Right renal cortex interstitium (tissue), 3 donors: ENCODE measurements around the gene COL4A2. TPM values are rescaled to one million over a fixed set of nuclear protein-coding genes. Genes with fewer than 3 reads are reported as not detected.

Source experiments
- DNase-seq, 3 donors: peaks; one replicate each; pipeline ENCODE4 v3.0.0-alpha.2; 2013; ENCODE audit warnings: low read depth in 3 of 3, low spot score in 2 of 3
- polyA plus RNA-seq, 3 donors: library from polyadenylated mRNA; unstranded; fragments of 120-200 nt; gene quantifications; one replicate each; pipeline ENCODE4 v1.2.1, GENCODE V29; 2013; ENCODE audit not compliant: insufficient read length in 3 of 3

Gene COL4A2
- polyA plus RNA-seq, 3 donors = 384 to 416 (median 398) TPM

DNA sequence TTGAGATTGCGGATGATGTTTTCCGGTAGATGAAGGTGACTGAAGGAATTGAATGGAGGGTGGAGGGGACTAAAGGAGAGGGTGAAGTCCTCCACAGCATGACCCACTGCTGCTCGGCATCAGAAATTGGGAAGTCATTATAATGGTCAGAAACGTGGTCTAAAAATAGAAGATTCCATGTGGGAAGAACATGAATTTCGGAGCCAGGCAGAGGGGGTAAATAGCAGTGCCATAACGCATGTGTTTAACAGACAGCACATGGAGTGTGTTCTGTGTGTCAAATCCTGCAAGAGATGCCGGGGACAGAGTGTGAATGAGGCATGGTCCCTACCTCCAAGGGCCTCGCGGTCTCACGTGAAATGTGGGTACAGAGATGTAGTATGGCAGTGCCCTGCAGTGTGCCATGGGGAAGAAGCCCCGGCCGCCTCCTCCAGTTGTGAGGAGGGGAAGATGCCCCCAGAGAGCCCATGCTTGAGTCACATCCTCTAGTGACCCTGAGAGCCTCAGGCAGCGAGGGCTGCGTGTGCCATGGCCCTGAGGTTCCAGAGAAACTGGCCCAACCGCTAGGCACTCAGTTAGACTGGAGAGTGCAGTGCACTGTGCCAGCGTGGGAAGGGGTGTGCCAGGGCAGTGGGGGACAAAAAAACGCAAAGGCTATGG lies 106.1 kb downstream of the COL4A2 start:
- DNase-seq = no peak

DNA sequence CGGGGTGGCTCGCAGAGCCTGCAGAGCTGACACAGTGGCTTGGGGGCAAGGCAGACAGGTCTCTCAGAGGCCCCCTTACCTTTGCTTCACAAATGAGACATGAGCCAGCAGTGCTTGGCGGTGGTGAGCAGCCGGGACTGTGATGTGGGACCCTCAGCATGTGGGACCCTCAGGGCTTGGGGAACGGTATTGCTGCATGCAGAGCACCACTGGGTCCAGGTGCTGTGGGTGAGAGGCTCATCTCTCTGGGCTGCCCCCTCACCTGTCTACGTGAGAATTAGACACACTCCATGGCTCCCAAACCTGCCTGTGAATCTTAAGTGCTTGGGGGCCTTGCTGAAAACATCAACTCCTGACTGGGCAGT lies 106.6 kb downstream of the COL4A2 start:
- DNase-seq = no peak

DNA sequence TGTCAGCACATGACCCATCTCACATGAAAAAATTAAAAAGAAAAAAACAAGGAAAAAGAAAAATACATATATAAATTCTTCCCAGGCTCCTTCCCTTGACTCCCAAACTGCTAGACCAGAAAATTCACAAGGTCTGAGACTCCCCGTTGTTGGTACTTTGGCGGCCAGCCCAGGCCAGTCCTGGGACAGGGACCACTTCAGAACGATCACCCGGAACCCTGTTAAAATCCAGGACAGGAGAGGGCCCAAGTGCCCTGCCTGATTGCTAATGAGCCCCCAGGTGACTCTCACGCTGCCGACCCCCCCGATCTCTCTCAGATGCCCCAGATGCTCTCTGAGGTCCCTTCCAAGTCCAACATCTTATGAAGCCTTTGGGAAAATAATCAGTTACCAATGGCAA lies 107.2 kb downstream of the COL4A2 start:
- no peak for DNase-seq

DNA sequence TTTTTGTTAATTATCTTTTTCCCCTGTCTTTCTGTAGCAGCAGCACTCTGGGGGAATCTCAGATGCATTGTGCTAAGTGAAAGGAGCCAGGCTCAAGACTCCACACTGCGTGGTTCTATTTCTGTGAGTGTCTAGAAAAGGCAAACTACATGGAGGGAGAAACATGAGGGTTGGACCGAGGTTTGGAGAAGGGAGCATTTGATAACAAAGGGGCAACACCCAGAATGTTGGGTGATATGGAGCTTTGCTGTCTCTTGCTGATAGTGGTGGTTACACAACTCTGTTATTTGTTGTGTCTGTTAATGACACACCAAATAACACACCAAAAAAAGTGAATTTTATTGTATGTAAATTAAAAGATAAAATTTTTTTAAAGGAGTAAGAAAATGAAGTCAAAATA lies 107.8 kb downstream of the COL4A2 start:
- DNase-seq = no peak

DNA sequence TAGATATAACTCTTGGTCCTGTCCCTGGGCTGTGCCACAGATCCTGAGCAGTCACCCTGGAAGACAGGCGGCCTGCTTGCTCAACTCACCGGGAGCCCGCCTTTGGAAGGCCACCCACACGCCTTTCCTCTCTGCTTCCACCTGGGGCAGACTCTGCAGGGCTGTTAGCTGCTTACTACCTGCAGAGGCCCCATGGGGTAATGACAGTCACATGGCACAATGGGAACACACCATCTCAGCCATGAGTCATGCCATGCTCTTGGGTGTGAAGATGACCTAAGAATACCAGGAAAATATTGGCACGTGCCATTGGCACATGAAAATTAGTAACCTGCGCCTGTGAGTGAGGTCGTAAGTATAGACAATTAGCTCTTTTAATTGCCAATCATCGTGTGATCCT lies 108.6 kb downstream of the COL4A2 start:
- DNase-seq = no peak

DNA sequence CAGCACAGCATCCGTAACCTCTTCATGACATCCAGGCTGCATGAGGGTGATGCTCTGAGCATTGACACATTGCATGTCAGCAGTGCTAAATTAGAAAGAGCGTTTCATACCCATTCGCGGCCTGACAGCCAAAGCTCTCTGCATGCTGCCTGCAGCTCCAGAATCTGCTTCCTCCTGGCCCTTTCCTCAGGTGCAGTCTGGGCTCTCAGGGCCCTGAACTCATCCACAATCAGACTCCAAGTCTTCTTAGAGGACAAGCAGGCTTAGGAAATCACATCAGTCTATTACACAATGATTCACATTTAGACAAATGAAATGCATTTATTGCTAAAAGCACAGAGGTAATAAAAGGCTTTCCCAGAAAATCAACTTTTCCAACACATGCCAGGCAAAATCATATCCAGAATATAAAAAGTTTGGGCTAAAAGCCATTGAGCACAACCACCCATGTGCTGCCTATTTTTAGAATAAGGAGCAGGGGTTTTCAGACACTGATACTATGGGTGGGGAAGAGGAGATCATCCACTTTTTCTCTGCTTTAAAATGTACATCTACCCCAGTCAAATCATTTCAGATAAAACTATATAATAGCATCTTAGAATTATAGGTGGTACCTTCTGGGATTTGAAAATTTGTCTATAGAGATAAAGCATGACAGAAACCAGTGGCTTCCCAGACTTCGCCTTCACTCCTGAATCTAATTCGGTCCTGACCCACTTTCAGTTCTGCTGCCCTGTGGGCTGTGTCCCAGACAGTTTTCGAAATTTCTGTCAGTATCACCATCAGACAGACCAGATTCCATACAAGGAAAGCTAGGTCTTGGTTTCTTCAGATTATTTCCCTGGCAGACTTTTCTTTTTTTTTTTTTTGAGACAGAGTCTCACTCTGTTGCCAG lies 109.3 kb downstream of the COL4A2 start:
- no peak for DNase-seq

DNA sequence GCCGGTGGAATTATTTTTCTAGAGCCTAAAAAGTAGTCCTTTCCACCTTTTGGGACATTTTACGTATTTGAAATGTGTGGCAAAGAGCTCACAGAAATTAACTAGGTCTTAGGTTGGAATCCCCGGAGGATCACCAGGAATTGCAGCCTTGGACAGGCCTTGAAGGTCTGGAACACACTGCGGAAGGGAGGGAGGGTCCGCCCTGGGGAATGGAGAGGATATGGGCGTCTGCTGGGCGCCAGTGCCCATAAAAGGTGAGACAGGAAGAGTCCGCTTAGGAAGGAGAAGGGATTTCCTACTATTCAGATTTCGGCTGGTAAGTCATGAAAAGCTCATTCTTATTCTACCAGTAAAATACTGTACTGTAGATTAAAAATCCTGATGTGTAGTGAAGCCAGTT lies 111.9 kb downstream of the COL4A2 start:
- DNase-seq = no peak

DNA sequence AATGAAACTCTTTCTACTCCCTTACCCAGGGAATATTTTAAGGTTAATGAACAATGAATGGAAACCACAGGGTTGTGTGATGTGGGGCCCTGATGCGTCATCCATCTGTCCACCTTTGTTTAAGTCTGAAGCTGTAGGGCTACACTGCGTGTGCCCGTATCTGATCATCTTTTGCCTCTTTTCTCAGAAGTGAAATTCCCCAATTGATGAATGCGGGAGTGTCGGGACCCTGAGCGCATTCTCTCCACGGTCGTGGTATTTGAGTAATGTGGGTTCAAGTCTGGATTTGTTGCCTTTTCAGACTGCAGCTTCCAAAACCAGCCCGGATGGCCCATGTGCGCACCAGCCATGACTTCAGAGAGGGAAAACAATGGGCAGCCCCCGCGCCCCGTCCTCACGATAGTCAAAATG lies 112.3 kb downstream of the COL4A2 start:
- no peak for DNase-seq

DNA sequence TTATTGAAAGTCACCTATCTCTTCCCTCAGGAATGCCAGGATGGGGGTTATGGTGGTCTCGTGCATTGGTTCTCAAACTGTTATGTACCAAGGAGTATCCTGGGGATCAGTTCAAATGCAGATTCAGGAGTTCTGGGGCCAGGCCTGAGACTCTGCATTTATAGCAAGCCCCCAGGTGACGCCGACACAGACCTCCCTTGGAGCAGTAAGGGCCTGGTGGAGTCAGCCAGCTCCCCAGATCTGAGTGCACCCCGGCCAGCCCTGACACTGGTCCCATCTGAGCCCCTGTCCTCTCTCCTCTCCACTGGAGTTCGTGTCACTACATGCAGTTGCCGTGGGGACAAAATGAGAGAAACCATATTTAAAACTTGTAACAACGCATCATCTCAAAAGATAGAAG lies 112.9 kb downstream of the COL4A2 start:
- no peak for DNase-seq

DNA sequence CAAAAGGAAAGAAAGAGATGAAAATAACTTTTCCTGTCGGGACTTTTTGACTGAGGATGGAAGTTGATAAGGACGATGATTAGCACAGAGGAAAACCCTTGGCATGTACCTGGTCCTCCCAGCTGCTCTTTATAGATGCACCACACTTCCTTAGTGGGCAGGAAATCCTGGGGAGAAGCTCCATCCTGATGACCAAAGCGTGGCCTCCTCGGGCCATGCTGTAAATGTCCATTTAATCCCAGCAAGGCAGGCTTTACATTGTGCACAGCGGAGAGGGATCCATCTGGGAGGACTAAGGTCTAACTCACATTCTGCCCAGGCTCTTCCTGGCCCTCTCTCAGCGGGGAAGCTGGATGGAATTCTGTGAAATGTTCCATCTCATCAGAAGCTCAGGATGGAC lies 113.5 kb downstream of the COL4A2 start:
- no peak for DNase-seq

DNA sequence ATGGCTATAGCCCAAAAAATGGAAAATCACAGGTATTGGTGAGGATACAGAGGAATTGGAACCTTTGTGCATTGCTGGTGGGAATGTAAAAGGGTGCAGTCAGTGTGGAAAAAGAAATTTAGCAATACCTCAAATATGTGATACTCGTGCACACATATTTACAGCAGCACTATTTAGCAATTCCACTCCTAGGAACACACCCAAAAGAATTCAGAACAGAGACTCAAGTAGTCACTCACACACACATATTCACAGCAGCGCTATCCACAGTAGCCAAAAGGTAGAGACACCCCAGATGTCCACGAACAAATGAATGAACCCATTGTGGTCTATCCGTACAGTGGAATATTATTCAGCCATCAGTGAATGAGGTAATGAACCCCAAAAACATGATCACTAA lies 114.0 kb downstream of the COL4A2 start:
- DNase-seq = no peak

DNA sequence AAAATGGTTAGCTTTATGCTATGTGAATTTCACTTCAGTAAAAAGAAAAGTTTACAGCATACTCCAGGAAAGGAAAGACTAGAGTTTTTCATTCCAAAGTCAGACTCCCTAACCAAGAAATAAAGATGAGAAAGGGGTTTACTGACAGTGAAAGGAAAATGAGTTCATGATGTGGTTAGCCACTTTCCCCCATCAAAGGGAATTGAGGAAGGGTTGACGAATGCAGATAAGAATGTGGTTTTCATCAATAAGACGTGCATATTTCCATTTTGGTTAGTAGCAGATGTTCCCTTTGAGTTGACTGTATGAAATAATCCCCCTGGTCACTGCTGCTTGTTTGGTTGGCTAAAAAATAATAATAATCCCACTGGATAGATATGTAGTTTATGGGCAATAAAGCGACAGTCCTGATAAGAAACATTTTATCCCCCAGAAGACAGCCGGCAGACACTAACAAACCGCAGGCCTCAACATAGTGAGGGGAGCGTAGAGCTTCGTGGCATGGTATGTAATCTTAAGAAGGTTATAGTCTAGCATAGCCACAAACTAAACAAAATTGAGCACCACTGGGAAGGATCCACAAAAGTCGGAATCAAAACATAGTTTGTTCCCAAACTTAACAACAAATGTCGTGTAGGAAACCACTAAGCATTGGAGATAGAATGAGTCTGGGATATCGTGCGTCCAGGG lies 114.8 kb downstream of the COL4A2 start:
- no peak for DNase-seq

DNA sequence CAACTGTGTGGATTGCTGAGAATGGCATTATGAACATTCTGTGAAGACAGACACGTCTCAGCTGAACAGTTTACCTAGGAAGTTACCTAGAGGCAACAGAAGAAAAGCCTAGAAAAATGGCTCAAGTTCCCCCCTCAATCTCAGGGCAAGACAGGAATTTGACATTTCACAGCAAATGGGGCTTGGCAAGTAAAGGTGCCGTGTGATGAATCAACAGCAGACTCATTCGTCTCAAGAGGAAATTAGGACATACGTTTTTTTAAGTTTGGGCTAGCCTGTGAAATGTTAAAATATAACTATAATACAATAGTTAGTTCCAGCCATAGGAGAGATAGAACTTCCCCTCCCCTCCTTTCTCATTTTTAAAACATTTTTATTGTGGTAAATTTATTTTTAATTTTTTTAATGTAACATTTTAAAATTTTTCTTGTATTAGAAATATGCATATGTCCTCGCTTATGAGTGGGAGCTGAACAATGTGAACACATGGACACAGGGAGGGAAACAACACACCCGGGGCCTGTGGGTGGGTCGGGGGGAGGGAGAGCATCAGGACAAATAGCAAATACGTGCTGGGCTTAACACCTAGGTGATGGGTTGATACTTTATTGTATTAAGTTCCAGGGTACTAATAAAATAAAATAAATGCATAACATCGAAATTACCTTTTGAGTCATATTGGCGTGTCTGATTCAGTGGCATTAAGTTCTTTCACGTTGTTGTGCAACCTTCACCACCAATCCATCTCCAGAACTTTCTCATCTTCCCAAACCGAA lies 116.0 kb downstream of the COL4A2 start:
- no peak for DNase-seq

DNA sequence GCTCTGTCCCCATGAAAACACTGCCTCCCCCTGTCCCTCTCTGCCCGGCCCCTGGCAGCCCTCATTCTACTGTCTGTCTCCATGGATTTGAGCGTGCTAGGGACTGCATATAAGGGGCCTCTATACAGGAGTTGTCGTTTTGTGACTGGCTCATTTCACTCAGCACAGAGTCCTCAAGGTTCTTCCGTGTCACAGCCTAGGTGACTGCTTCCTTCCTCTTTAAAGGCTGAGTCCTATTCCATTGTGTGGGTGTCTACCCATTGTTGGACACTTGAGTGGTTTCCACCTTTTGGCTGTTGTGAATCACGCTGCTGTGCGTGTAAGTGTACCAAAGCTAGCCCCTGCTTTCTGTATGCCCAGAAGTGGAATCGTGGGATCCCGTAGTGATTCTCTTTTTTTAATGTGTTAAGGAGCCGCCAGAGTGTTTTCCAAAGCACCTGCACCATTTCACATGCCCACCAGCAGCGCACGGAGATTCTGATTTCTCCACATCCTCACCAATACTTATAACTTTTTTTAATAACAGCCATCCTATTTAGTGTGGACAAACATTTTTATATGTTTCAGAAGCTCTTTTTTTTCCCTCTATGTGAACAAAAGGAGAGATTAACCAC lies 116.7 kb downstream of the COL4A2 start:
- no peak for DNase-seq

DNA sequence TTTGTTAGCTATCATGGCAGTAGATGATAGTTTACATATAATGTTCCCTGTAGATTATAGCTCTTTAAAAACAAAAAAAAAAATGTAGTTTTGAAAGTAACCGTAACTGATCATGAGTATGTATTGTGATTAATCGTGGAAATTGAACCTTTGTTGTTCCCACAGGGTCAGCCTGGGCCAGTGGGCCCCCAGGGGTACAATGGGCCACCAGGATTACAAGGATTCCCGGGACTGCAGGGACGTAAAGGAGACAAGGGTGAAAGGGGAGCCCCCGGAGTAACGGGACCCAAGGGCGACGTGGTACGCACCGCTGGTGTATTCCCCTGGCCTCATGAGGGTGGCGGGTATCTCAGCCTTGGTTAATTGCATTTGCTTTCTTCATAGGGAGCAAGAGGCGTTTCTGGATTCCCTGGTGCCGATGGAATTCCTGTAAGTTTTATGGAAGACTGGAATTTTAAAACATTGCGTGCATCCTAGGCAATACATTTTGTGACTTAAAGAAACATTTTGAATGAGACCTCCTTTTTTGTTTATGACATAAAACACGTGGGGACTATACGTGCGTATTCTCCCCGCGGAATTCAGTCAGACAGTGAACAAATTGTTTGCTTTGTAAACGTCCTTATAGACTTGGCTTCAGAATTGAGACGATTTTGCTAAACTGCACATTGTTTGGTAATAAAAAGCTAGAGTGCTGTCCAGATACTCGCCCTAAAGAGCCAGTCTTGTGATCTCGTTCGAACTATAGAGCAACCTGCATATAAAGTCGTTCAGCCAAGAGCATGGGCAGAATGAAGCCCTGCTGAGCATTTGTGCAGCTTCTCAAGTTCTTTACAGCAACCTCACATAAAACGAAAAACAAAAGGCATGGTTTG lies 117.7 kb downstream of the COL4A2 start:
- DNase-seq = no peak

DNA sequence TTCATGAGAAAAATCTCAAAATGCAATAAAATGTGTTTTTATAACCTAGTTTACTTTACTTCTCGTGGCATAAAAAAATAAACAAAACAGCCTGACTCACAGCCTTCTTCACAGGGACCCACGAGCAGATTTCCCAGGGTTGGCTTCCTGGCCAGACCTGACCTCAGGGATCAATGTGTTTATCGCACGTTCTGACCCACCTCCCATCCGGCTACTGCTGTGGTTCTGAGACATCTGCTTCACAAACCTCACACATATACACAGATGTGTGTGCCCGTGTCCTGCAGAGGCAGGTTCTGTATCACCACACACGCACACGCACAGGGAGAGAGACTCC lies 118.3 kb downstream of the COL4A2 start:
- DNase-seq = no peak

DNA sequence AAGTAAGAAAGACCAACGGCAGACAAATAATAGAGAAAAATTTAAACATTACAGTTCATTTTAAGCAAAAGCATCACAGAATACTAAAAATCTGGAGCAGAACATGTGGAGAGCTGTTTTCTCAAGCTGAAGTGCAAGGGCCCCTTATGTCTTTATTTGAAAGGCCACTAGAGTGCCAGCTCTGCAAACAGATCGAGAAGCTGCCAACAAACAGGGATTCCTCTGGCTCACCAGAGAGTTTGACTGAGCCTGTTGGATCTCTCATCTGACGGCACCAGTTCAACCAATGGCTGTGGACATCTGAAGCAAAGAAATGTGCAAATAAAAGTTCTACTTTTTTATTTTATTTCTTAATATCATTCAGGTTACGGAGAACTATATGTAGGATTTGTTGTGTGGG lies 119.7 kb downstream of the COL4A2 start:
- DNase-seq = no peak

DNA sequence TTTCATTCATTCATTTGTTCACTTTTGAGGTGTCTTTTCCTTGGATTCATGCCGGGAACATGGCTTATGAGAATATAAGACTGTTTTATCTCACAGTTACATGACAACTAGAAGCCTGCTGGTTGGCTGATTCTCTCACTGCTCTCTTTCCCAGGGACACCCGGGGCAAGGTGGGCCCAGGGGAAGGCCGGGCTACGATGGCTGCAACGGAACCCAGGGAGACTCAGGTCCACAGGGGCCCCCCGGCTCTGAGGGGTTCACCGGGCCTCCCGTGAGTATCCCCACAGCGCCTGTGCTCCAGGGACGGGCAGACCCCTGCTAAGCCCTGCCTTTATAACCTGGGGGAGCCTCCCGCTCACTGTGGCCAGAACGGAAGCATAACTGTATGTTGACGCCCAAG lies 121.2 kb downstream of the COL4A2 start:
- DNase-seq = no peak

DNA sequence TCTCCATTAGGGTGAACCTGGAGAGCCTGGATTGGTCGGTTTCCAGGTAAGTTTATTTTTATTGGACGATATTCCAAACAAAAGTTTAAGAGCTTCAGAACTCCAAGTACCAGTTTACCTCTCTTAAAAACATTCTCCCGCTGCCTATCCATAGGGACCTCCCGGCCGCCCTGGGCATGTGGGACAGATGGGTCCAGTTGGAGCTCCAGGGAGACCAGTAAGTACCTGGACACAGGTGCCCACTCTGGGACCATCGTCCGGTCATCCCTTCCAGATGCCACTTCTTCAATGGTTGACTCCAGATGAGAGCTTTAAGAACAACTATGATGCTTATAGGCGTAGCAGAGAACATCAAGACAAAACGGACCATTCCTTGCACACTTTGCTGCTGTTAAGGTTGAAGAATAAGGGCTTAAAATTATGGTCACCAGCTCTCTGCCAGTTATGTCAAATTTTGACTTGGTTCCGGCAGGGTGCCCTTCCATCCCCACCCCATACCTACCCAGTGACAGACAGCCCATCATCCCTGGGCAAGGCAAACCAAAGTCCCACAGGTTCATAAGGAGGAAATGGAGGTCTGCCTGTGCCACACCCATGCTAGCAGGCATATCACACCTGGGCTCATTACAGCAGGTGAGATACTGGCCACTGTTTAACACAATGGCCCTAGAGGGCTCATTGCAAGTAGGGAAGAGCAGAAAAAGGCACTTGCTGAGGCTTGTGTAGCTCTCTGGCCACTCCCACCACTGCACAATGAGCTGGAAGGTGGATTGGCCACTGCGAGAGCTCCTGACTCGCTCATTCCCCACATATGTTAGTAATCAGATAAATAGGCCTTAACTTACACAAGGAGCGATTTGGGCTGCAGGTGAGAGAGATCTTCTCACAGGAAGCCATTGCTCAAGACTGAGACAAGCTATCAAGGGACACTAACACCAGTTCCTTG lies 123.6 kb downstream of the COL4A2 start:
- no peak for DNase-seq
